HG03175 (cell line): ENCODE data around the gene GALNT6.

Experiments used
- ATAC-seq: cut with Tn5 transposase; IDR thresholded peaks from one replicate; pipeline ENCODE4 v1.9.1; 2021; ENCODE audit warnings: mild to moderate bottlenecking, moderate library complexity; ENCODE audit not compliant: unreplicated experiment

The GALNT6 gene, protein sequence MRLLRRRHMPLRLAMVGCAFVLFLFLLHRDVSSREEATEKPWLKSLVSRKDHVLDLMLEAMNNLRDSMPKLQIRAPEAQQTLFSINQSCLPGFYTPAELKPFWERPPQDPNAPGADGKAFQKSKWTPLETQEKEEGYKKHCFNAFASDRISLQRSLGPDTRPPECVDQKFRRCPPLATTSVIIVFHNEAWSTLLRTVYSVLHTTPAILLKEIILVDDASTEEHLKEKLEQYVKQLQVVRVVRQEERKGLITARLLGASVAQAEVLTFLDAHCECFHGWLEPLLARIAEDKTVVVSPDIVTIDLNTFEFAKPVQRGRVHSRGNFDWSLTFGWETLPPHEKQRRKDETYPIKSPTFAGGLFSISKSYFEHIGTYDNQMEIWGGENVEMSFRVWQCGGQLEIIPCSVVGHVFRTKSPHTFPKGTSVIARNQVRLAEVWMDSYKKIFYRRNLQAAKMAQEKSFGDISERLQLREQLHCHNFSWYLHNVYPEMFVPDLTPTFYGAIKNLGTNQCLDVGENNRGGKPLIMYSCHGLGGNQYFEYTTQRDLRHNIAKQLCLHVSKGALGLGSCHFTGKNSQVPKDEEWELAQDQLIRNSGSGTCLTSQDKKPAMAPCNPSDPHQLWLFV

GRCh38 chr12:51391283-51392123 is at the start of gene GALNT6:
Gene GALNT6 (minus strand): TSS chr12:51391406. CDS start chr12:51379781, 11,625 bp downstream.
- peak; percentile 43 for ATAC-seq

DNA sequence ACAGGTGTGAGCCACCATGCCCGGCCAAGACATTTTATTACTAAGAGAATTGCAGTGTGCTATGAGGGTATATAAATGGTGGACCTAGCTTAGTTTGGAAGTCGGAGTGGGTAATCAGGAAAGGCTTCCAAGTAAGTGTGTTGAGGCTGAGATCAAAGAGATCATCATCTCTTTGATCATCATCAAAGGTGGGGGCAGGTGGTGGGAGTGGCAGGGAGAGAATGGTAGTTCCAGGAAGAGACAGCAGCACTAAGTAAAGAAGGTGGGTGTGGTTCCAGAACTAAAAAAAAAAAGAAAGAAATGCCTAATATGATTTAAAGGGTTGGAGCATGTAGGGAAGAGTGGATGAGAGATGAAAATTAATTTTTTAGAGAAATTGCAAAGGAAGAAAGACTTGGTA is 48.1 kb upstream of the GALNT6 start:
- no peak for ATAC-seq

- no peak for ATAC-seq
These were observed 46.2 kb upstream of the GALNT6 start for GRCh38 chr12:51437431-51437830.

DNA sequence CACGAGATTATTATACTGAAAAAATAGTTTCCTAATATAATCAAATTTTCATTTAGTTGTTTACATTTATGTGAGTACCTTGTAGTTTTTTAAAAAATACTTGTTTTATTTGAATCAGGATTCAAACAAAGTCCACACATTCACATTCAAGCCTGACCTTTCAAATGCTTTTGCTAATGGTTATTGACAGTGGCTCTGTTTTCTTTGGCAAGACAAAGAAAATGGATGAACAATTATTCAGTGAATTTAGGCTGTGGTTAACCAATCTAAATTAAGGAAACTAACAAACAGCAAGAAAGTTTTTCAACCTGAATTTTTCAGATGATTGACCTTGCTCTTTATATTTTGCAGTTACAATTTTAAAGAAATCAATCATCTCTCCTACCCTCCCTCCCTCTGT is 43.1 kb upstream of the GALNT6 start:
- no peak for ATAC-seq

GRCh38 chr12:51432921-51433320 is 41.7 kb upstream of the GALNT6 start:
- ATAC-seq = no peak

GRCh38 chr12:51430196-51430895 is 39.1 kb upstream of the GALNT6 start:
- no peak for ATAC-seq

- no peak for ATAC-seq
These were observed 38.5 kb upstream of the GALNT6 start for GRCh38 chr12:51429700-51430099.

DNA sequence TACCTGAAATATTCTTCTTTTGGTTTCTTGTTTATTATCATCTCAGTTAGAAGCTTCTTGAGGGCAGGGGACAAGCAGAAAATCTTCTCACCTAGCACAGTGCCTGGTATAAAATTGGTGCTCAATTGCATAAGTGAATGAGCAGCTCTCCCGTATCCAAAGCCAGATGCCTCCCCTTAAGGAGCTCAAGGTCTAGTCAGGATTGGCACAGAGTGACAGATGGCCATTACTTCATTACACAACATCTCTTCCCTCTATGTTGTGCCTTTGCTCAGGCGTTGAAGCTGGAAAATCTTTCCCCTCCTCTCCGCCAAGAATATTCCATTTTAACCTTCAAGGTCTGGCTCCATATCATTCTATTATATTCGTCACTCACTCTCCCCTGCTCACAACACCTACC is 37.0 kb upstream of the GALNT6 start:
- no peak for ATAC-seq

GRCh38 chr12:51424662-51425539 is 33.7 kb upstream of the GALNT6 start, which contains the start of gene SLC4A8:
Gene SLC4A8 (plus strand): TSS chr12:51424831. CDS start chr12:51424988, 157 bp downstream.
- ATAC-seq = peak; percentile 87

DNA sequence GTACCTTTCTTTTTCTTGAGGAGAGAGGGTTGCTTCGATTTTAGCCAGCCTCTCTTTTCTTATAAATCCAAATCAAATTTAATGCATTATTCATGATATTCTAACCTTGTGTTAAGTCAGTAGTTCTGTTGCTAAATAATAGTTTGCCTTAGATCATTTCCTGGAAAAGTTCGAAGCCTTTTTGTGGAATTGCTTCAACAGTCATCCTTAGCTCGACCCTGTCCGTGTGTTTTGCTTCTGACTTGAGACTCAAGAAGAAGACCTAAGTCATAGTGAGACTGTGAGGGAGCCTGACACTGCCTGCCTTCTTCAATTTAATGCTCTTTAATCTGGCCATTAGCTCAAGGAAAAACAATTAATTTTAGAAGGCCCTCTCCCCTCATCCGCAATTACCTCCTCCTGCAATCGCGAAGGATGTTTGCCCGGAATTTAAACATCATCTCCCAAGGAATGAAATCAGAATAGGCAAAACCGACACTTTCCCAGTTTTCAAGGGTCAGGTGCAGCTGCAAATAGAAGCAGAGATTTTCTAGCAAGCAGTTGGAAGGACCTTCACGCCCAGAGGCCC is 33.0 kb upstream of the GALNT6 start:
- no peak for ATAC-seq

GRCh38 chr12:51421266-51421884 is 30.2 kb upstream of the GALNT6 start:
- no peak for ATAC-seq

GRCh38 chr12:51419425-51420193 is 28.4 kb upstream of the GALNT6 start:
- ATAC-seq = no peak

DNA sequence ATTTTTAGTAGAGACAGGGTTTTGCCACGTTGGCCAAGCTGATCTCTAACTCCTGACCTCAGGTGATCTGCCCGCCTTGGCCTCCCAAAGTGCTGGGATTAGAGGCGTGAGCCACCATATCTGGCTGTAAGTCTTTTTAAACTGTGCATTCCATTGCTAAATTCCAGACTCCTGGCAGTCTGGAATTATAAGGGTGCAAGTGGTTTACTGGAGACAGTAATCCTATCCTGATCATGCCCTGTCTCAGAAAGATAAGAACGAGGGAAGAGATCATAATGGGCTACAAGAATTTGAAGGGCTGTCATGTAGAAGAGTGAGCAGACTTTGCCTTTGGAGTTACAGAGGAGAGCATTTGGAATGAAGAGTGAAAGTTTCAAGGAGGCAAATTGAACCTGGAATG is 26.6 kb upstream of the GALNT6 start:
- no peak for ATAC-seq

DNA sequence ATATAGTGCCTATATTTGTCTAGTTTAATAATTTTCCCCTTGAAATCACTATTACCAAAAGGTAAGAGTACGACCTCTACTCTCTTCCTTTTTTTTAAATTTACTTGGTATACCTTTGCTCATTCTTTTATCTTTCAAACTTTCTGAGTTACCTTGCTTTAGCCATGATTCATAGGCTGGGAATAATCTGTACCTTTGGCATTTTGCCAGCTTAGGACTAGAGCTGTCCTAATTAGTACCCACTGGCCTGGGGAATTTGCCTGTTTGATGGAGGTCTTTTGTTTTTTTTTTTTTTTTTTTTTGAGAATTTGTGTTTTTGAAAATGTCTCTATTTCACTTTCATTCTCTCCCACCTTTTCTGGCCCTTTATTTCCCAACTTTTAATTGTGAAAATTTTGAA is 24.7 kb upstream of the GALNT6 start:
- no peak for ATAC-seq

GRCh38 chr12:51413791-51414190 is 22.6 kb upstream of the GALNT6 start:
- no peak for ATAC-seq

DNA sequence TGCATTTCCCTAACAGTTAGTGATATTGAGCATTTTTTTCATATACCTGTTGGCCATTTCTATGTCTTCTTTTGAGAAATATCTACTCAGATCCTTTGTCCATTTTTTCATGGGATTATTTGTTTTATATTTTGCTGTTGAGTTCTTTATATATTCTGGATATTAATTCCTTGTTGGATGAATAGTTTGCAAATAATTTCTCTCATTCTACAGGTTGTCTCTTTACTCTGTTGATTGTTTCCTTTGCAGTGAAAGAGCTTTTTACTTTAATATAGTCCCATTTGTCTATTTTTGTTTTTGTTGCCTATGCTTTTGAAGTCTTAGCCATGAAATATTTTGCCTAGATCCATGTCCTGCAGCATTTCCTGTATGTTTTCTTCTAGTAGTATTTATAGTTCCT is 21.9 kb upstream of the GALNT6 start:
- ATAC-seq = no peak

DNA sequence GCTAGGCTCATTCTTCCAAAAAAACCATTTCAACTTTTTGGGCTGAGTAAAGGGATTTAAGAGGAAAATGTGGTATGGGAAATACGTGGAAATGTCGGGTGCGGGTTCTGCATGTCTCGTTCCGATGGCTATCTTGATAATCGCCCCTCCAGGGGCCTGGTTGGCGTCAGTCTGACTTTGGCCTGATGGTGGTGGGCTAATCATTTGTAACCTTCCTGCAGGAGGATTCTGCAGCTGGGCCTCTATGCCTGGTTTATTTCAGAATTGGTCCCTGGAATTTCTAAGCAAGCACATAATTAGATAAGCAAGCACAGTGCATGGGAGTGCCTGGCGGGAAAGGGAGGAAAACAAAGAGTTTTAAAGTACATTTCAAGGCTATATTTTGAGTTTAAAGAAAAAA is 18.6 kb upstream of the GALNT6 start:
- no peak for ATAC-seq

DNA sequence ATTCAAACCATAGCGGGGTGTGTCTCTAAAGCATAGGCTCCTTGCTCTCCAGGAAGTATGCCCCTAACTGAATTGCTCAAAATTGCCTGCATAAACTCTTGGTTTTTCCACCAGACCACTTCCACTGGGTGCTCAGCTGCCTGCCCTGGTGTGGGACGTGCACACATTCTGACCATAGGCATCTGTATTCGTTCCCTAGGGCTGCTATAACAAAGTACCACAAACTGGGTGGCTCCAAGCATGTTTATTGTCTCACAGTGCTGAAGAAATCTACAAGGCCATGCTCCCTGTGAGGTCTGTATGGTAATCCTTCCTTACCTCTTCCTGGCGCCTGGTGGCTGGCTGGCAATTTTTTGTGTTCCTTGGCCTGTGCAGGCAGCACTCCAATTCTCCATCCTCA is 16.4 kb upstream of the GALNT6 start:
- ATAC-seq = no peak
